B cell (primary cell): Measurements from ENCODE around the gene NAMPT.

Source experiments
- CTCF ChIP-seq: fragments of 200-600 bp; IDR thresholded peaks from one replicate; pipeline ENCODE4 v1.8.0; 2022; ENCODE audit warnings: antibody characterized with exemption, mild to moderate bottlenecking
- EZH2 ChIP-seq: IDR thresholded peaks from 2 replicates; pipeline ENCODE4 v1.6.1; 2012; ENCODE audit warnings: borderline replicate concordance, low read depth, mild to moderate bottlenecking, moderate library complexity, low read length; ENCODE audit not compliant: insufficient read depth, poor library complexity, severe bottlenecking

- no peak for TF ChIP-seq CTCF
- TF ChIP-seq EZH2, result no peak
Measured at GRCh38 chr7:106312906-106313305, 28.1 kb upstream of the NAMPT start.
